ENCODE results near the gene COL23A1.
A peak's percentile ranks its signal among the peaks of the same experiment; 100 is the strongest.
"Not testable (repeated sequence)": the region's sequence is repeated elsewhere in the genome, so short reads cannot be mapped to it uniquely, and the experiment has no call there.

Gene COL23A1

DNA sequence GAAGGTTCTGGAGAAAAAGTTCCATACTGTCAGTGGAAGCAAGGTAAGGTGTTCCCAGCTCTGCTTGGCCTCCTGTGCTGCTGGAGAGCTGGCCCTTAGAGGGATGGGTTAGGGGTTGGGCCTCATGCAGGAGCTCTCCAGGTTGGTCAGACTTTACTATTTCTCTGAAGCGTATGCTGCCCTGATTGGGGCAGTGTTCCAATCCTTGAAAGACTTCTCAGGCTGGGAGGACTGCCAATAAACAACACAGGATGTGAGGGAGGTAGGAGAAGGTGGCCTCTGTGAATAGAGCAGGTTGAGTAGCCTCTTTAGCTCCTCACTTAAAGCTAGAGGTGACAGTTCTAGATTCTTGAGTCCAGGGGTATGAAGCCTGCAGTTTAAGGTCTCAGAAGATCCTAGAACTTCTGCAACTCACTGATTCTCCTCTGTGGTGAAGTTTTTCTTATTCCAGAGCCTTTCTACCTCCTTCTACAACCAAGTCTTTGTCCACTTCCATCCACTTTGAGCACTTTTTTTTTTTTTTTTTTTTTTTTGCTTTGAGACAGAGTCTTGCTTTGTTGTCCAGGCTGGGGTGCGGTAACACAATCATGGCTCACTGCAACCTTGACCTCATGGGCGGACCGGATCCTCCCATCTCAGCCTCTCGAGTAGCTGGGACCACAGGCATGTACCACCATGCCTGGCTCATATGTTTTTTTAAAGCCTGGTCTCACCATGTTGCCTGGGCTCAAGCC, 382.8 kb downstream of the COL23A1 start:
- DNase-seq (ENCODE audit: low spot score), result peak; percentile 17

- no peak for DNase-seq (ENCODE audit: low spot score)
Measured at GRCh38 chr5:178206166-178207101, 383.8 kb downstream of the COL23A1 start.

DNA sequence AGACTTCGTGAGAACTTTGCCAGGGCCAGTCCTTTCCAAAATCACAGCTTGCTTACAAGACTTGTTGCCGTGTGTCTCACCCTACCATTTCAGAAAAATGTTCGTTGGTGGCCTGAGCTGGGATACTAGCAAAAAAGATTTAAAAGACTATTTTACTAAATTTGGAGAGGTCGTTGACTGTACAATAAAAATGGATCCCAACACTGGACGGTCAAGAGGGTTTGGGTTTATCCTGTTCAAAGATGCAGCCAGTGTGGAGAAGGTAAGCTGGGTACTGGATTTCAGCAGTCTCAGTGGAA, 384.5 kb downstream of the COL23A1 start:
- DNase-seq (ENCODE audit: low spot score), result no peak

- peak; percentile 95 for DNase-seq (ENCODE audit: low spot score)
Measured at GRCh38 chr5:178204935-178205748, 385.1 kb downstream of the COL23A1 start.

GRCh38 chr5:178204182-178204934, 385.8 kb downstream of the COL23A1 start, which contains the start of gene HNRNPAB:
HNRNPAB (plus strand) TSS chr5:178204533; CDS start chr5:178204838, 305 bp downstream.
- peak; percentile 100 for DNase-seq (ENCODE audit: low spot score)

- no peak for DNase-seq (ENCODE audit: low spot score)
Measured at GRCh38 chr5:178203670-178204181, 386.5 kb downstream of the COL23A1 start.

GRCh38 chr5:178202541-178202940, 387.7 kb downstream of the COL23A1 start:
- no peak for DNase-seq (ENCODE audit: low spot score)

DNA sequence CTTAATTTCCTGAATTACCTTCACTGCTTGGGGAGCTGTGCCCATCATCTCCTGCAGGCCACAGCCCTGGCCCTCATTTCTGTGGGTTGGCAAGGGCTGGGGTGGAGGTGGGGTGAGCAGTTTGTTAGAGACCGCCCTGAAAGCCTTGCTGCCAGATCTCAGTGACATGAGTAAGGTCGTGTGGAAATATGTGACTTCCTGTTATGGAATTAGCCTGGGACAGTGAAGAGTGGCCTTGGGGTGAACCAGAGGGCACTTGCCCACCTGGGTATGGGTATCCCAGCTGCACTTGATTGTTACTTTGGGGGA, 388.3 kb downstream of the COL23A1 start:
- DNase-seq (ENCODE audit: low spot score), result peak; percentile 33

- DNase-seq (ENCODE audit: low spot score), result peak; percentile 29
Measured at GRCh38 chr5:178201221-178201926, 388.8 kb downstream of the COL23A1 start.

DNA sequence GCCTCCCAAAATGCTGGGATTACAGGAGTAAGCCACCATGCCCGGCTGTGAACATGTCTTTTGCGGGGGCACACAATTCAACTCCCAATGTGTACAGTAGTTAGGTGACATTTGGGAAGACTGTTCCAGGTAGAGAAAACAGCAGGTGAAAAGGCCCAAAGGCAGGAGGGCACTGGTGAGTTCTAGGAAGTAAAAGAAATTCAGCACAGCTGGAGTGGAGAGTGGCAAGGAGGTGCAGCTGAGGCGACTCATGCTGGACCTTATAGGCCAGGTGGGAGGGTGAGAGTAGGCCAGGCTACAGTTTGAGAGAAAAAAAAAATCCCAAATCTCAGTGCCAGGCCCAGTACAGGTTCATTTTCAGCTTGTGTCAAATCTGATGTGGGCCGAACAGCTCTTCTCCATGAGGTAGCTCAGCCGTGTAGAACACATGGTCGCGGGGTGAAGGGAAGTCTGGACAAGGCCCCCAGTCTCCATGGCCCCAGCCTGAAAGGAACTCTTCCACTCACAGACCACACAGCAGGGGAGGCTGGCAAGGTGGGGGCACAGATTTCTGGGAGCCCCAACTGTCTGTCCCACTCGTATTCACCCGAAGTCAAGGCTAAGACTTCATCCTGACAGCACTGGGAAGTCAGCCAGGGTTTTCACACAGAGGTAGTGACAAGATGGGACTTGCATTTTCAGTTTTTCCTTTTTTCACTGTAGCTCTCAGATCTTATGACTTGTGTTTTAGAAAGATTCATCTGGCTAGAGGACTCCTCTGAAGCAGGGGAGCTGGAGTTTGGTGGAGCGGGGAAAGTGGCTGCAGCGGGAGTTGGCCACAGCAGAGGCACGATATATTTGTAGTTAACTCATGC, 390.4 kb downstream of the COL23A1 start:
- DNase-seq (ENCODE audit: low spot score), result no peak

- no peak for DNase-seq (ENCODE audit: low spot score)
Measured at GRCh38 chr5:178198706-178199105, 391.5 kb downstream of the COL23A1 start.

- DNase-seq (ENCODE audit: low spot score), result not testable (repeated sequence)
Measured at GRCh38 chr5:178198151-178198550, 392.0 kb downstream of the COL23A1 start.

GRCh38 chr5:178196986-178197385, 393.2 kb downstream of the COL23A1 start:
- peak; percentile 21 for DNase-seq (ENCODE audit: low spot score)

- no peak for DNase-seq (ENCODE audit: low spot score)
Measured at GRCh38 chr5:178196281-178196812, 393.8 kb downstream of the COL23A1 start.

- no peak for DNase-seq (ENCODE audit: low spot score)
Measured at GRCh38 chr5:178194026-178194425, 396.2 kb downstream of the COL23A1 start.

GRCh38 chr5:178193251-178193809, 396.9 kb downstream of the COL23A1 start:
- DNase-seq (ENCODE audit: low spot score), result no peak

GRCh38 chr5:178192787-178193186, 397.4 kb downstream of the COL23A1 start:
- no peak for DNase-seq (ENCODE audit: low spot score)

DNA sequence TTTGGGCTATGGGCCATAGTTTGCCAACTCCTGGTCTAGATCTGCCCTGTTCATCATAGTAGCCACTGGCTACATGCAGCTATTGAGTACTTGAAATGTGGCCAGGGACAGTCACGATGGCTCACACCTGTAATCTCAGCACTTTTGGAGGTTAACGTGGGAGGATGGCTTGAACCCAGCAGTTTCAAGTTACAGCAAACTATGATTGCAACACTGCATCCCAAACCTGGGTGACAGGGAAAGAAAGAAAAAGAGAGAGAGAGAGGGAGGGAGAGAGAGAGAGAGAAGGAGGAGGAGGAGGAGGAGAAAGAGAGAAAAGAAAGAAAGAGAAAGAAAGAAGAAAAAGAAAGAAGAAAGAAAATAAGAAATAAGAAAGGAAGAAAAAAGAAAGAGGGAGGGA, 397.9 kb downstream of the COL23A1 start:
- DNase-seq (ENCODE audit: low spot score), result no peak

GRCh38 chr5:178191661-178192060, 398.5 kb downstream of the COL23A1 start:
- no peak for DNase-seq (ENCODE audit: low spot score)
